Measurements from ENCODE around the gene RNF187. TPM values are rescaled to one million over a fixed set of nuclear protein-coding genes. Genes with fewer than 3 reads are reported as not detected.
A peak's percentile ranks its signal among the peaks of the same experiment; 100 is the strongest.

Gene RNF187
- total RNA-seq, 2 donors from 2014 or later, result 35.3 to 35.6 TPM

- H3K27me3 ChIP-seq, result peaks cover 9 to 14% of the 10 kb centered on the region in 2 donors
- peaks cover 0 to 33% of the 10 kb centered on the region in 2 donors for H3K4me1 ChIP-seq
Observed at GRCh38 chr1:228462560-228462959, 24.6 kb upstream of the RNF187 start.

GRCh38 chr1:228463009-228463558 lies 24.1 kb upstream of the RNF187 start:
- DNase-seq (ENCODE audit: low spot score), result no peak

More at GRCh38 chr1:228462560-228462959, 24.6 kb upstream of the RNF187 start:
- no peaks in the 10 kb centered on the region for H3K9me3 ChIP-seq
- H3K27ac ChIP-seq, result no peak overlapping the region
- no peaks in the 10 kb centered on the region for H3K36me3 ChIP-seq
- no peak for TF ChIP-seq CTCF (IDR thresholded peaks at IDR 0.05)
- H3K4me3 ChIP-seq, result no peak overlapping the region
- DNase-seq (ENCODE audit: low spot score), result no peak

GRCh38 chr1:228463559-228464455 lies 23.4 kb upstream of the RNF187 start:
- DNase-seq (ENCODE audit: low spot score), result no peak
- H3K4me1 ChIP-seq, result peaks cover 0 to 33% of the 10 kb centered on the region in 2 donors
- no peak overlapping the region for H3K27ac ChIP-seq
- no peaks in the 10 kb centered on the region for H3K36me3 ChIP-seq
- H3K4me3 ChIP-seq, result peak overlapping the region in 1 of 2 donors; percentile 41
- no peaks in the 10 kb centered on the region for H3K9me3 ChIP-seq
- no peak for TF ChIP-seq CTCF (IDR thresholded peaks at IDR 0.05)
- H3K27me3 ChIP-seq, result peaks cover 9 to 14% of the 10 kb centered on the region in 2 donors

More at GRCh38 chr1:228463009-228463558, 24.1 kb upstream of the RNF187 start:
- Histone ChIP-seq H3K36me3 (no peaks in the 10 kb centered on the region), H3K27me3 (peaks cover 9 to 14% of the 10 kb centered on the region in 2 donors), H3K9me3 (no peaks in the 10 kb centered on the region), H3K4me3 (no peak overlapping the region), H3K27ac (no peak overlapping the region), H3K4me1 (peaks cover 0 to 33% of the 10 kb centered on the region in 2 donors)
- no peak for TF ChIP-seq CTCF (IDR thresholded peaks at IDR 0.05)

GRCh38 chr1:228464487-228464983 lies 22.6 kb upstream of the RNF187 start:
- Histone ChIP-seq H3K4me1 (peaks cover 0 to 27% of the 10 kb centered on the region in 2 donors), H3K4me3 (peak overlapping the region; percentile 5 to 41), H3K27me3 (peaks cover 14% of the 10 kb centered on the region in 2 donors), H3K9me3 (no peaks in the 10 kb centered on the region), H3K36me3 (no peaks in the 10 kb centered on the region), H3K27ac (no peak overlapping the region)
- no peak for TF ChIP-seq CTCF (IDR thresholded peaks at IDR 0.05)
- peak; percentile 81 for DNase-seq (ENCODE audit: low spot score)

GRCh38 chr1:228465141-228465540 lies 22.0 kb upstream of the RNF187 start:
- H3K9me3 ChIP-seq, result no peaks in the 10 kb centered on the region
- H3K4me3 ChIP-seq, result peak overlapping the region; percentile 5 to 41
- peaks cover 0 to 23% of the 10 kb centered on the region in 2 donors for H3K4me1 ChIP-seq
- H3K27me3 ChIP-seq, result peaks cover 14 to 18% of the 10 kb centered on the region in 2 donors
- H3K36me3 ChIP-seq, result no peaks in the 10 kb centered on the region
- DNase-seq (ENCODE audit: low spot score), result no peak
- no peak overlapping the region for H3K27ac ChIP-seq
- no peak for TF ChIP-seq CTCF (IDR thresholded peaks at IDR 0.05)

Data from right atrium auricular region (tissue), 2 donors.